Iris pigment epithelial cell (primary cell): Measurements from ENCODE around the gene SFXN1.

Source experiments
- DNase-seq: peaks from one replicate; pipeline ENCODE4 v3.0.0-alpha.2; 2011; ENCODE audit warnings: low read depth

SFXN1 gene

GRCh38 chr5:175575301-175575700 is 96.9 kb downstream of the SFXN1 start:
- no peak for DNase-seq

- no peak for DNase-seq
These were observed 97.7 kb downstream of the SFXN1 start for GRCh38 chr5:175576096-175576495.

- DNase-seq = no peak
These were observed 98.2 kb downstream of the SFXN1 start for GRCh38 chr5:175576591-175576990.
